Adrenal gland (tissue), 12 donors: ENCODE results near the gene AOPEP. TPM values are rescaled to one million over a fixed set of nuclear protein-coding genes. Genes with fewer than 3 reads are reported as not detected.

ENCODE experiments used
- DNase-seq, 7 donors: peaks; one replicate each; pipeline ENCODE4 v3.0.0-alpha.2; 2019 to 2020
- H3K27ac ChIP-seq, 5 donors: fragments of 200-600 bp; sonication (generic) in 4 of 5; 1 replicate in 3 of 5; 2 replicates in 2 of 5; pipeline versions ENCODE4 v1.5.1 to v1.8.0; 2016 to 2020; ENCODE audit warnings: mild to moderate bottlenecking in 1 of 5
- H3K27me3 ChIP-seq: fragments of 200-600 bp; 2 replicates; pipeline ENCODE4 v1.8.0; 2021
- H3K36me3 ChIP-seq, 2 donors: fragments of 200-600 bp; replicated peaks in 1 of 2; 1 replicate in 1 of 2; 2 replicates in 1 of 2; pipeline versions ENCODE4 v1.5.1 to v1.8.0; 2018 to 2022
- H3K4me1 ChIP-seq, 2 donors: fragments of 200-600 bp; replicated peaks in 1 of 2; 1 replicate in 1 of 2; 2 replicates in 1 of 2; pipeline versions ENCODE4 v1.5.1 to v1.8.0; 2018 to 2021
- H3K4me3 ChIP-seq, 4 donors: fragments of 200-600 bp; sonication (generic) in 3 of 4; one replicate each; pipeline ENCODE4 v1.5.1; 2016 to 2018
- H3K9me3 ChIP-seq, 3 donors: fragments of 200-600 bp; sonication (generic) in 1 of 3; replicated peaks in 1 of 3; 1 replicate in 2 of 3; 2 replicates in 1 of 3; pipeline versions ENCODE4 v1.5.1 to v1.8.0; 2016 to 2021
- CTCF ChIP-seq, 6 experiments: fragments of 450-650 bp in 4 of 6; fragments of 200-600 bp in 2 of 6; sonication (generic) in 1 of 6; IDR thresholded peaks; 1 replicate in 5 of 6; 2 replicates in 1 of 6; pipeline versions ENCODE4 v1.5.1 to v1.8.0; 2016 to 2021; ENCODE audit warnings: antibody characterized with exemption in 6 of 6, mild to moderate bottlenecking in 2 of 6, moderate library complexity in 1 of 6
- POLR2A ChIP-seq, 2 donors: fragments of 450-650 bp; IDR thresholded peaks; one replicate each; pipeline ENCODE4 v1.6.1; 2017; ENCODE audit warnings: antibody characterized with exemption in 2 of 2, mild to moderate bottlenecking in 2 of 2, moderate library complexity in 1 of 2
- WGBS, 4 donors: extraction: QIAGEN DNeasy Blood & Tissue Kit in 2 of 4; methylation state at CpG; one replicate each; pipeline versions ENCODE4 v1.1.5 to v1.1.7; 2013 to 2017; 5-methylcytosine and 5-hydroxymethylcytosine counted together
- intact Hi-C, 2 donors: fragments of 100-400 bp; cut with DNase I; formaldehyde crosslinking; loops; one replicate each; pipeline versions ENCODE4 v1.14.1 to v1.15.0; 2022 to 2023
- polyA plus RNA-seq, 3 donors: library from polyadenylated mRNA; stranded (reverse); fragments of 200-250 nt in 2 of 3; fragments of 350-450 nt in 1 of 3; fragmentation: Illumina TruSeq in 1 of 3; extraction: RNeasy Lipid Tissue Mini Kit (QIAGEN cat#74804) in 1 of 3; gene quantifications; one replicate each; pipeline ENCODE4 v1.2.3, GENCODE V29; 2013 to 2014
- total RNA-seq, 9 donors: library from RNA; depleted of rRNA in 4 of 9; stranded (reverse); fragments of >200 nt in 4 of 9; fragments of 120-200 nt in 1 of 9; fragmentation: NEBNext Ultra II Directional in 1 of 9; extraction: Animal tissue kit (Norgen Biotek cat#: 25700) in 1 of 9; gene quantifications; one replicate each; pipeline versions ENCODE4 v1.1.0 to v1.2.4, GENCODE V29; 2013 to 2023
- donor health status: healthy with polysubstance abuse.
- donor health status: Bipolar disorder and iron deficiency.
- donor health status: DM: yes; HTN: yes; CAD: no.
- donor health status: DM: no; HTN: no; CAD: no.
- donor health status: DM: no; HTN: no; CAD: no.
- donor health status: DM: yes; HTN: yes; CAD: no.

AOPEP gene
- total and polyA plus RNA-seq, 12 donors = 31.0 to 99.6 (median 71.0) TPM

GRCh38 chr9:95055851-95056551 lies 329.5 kb downstream of the AOPEP start:
- Histone ChIP-seq H3K9me3 (no peaks in the 10 kb centered on the region), H3K27me3 (no peaks in the 10 kb centered on the region), H3K4me3 (peak overlapping the region in 1 of 4 donors; percentile 25), H3K27ac (peak overlapping the region in 4 of 5 donors; percentile 28 to 78 (median 62)), H3K4me1 (peaks cover 22 to 62% of the 10 kb centered on the region in 2 donors), H3K36me3 (peaks cover 0 to 4% of the 10 kb centered on the region in 2 donors)
- TF ChIP-seq POLR2A (IDR thresholded peaks at IDR 0.05) (no peak), CTCF (IDR thresholded peaks at IDR 0.05) (no peak)
- 40 to 47% (median 45%) methylated on average over 15 of the region's 15 CpGs for WGBS, 4 donors
- intact Hi-C loops = no loop called here
- peak in 1 of 7 donors; percentile 39 for DNase-seq

GRCh38 chr9:95057101-95057500 lies 330.6 kb downstream of the AOPEP start:
- 53 to 59% (median 57%) methylated on average over 10 of the region's 10 CpGs for WGBS, 4 donors
- Histone ChIP-seq H3K27ac (peak overlapping the region in 1 of 5 donors; percentile 78), H3K36me3 (peaks cover 0 to 15% of the 10 kb centered on the region in 2 donors), H3K4me1 (peaks cover 22 to 64% of the 10 kb centered on the region in 2 donors), H3K4me3 (no peak overlapping the region), H3K27me3 (no peaks in the 10 kb centered on the region), H3K9me3 (no peaks in the 10 kb centered on the region)
- intact Hi-C loops = no loop called here
- DNase-seq = no peak
- no peak for TF ChIP-seq POLR2A (IDR thresholded peaks at IDR 0.05)
- TF ChIP-seq CTCF (IDR thresholded peaks at IDR 0.05) = no peak

- Histone ChIP-seq H3K27me3 (no peaks in the 10 kb centered on the region), H3K4me1 (peaks cover 22 to 66% of the 10 kb centered on the region in 2 donors), H3K9me3 (no peaks in the 10 kb centered on the region), H3K36me3 (peaks cover 0 to 26% of the 10 kb centered on the region in 2 donors), H3K27ac (peak overlapping the region in 2 of 5 donors; percentile 27 to 51), H3K4me3 (no peak overlapping the region)
- intact Hi-C loops = no loop called here
- no peak for TF ChIP-seq POLR2A (IDR thresholded peaks at IDR 0.05)
- TF ChIP-seq CTCF (IDR thresholded peaks at IDR 0.05) = no peak
- DNase-seq = no peak
- 75 to 87% (median 82%) methylated on average over 7 of the region's 7 CpGs for WGBS, 4 donors
Observed at GRCh38 chr9:95058121-95058785, 331.8 kb downstream of the AOPEP start.

DNA sequence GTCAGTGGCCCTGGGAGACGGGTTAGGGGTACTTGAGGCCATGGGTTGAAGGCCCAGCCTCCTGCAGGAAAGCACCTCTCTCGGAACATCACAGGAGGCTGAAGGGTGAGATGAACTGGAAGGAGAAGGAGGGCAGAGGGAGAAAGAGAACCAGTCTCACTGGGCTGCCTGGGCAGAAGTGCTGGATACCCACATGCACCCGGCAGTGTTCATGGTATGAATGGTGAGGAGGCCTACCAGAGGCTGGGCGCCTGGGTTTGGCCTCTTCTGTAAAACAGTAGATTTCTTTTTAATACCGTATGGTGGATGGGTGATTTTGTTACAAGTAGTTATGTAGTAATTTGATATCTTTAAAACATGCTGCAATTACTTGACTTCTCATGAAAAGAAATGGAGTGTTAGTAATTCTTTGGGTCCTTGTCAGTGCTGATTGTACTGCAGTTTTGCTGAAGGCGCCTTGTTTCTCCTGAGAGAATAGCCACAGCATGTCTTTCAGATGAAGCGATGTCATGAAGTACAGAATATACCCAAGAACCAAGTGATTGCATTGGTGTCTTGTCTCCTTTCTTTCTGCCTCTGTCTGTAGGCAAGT lies 332.4 kb downstream of the AOPEP start:
- intact Hi-C loops = no loop called here
- Histone ChIP-seq H3K36me3 (peaks cover 0 to 33% of the 10 kb centered on the region in 2 donors), H3K4me1 (peaks cover 22 to 71% of the 10 kb centered on the region in 2 donors), H3K27ac (peak overlapping the region in 2 of 5 donors; percentile 27 to 51), H3K9me3 (no peaks in the 10 kb centered on the region), H3K4me3 (no peak overlapping the region), H3K27me3 (no peaks in the 10 kb centered on the region)
- no peak for DNase-seq
- TF ChIP-seq POLR2A (IDR thresholded peaks at IDR 0.05) = no peak
- TF ChIP-seq CTCF (IDR thresholded peaks at IDR 0.05) = no peak
- WGBS, 4 donors = 75 to 91% (median 86%) methylated on average over 7 of the region's 7 CpGs
